A549 (cell line): ENCODE results near the gene AGBL4. TPM values are rescaled to one million over a fixed set of nuclear protein-coding genes. Genes with fewer than 3 reads are reported as not detected.

Source experiments
- ATAC-seq, 2 experiments: fragments of 200-7000 bp in 1 of 2; fragments of >200 bp in 1 of 2; cut with Nextera tagmentation in 1 of 2; cut with Tn5 transposase in 1 of 2; 3 replicates each; pipeline versions ENCODE4 v1.8.0 to v1.9.1; 2018 to 2020; ENCODE audit warnings: mild to moderate bottlenecking in 1 of 2, moderate library complexity in 1 of 2
- CTCF ChIA-PET: fragments of 300-600 bp; sonication (Branson Sonifier 250); formaldehyde crosslinking; extraction: SDS; loops from one replicate; lab custom pipeline; 2021; ENCODE audit warnings: antibody characterized with exemption, inconsistent platforms; lab: Yijun Ruan, JAX
- POLR2A ChIA-PET: fragments of 350-600 bp; formaldehyde crosslinking; extraction: SDS; loops from one replicate; lab custom pipeline; 2021; ENCODE audit warnings: antibody characterized with exemption, inconsistent platforms; lab: Yijun Ruan, JAX
- DNase-seq, 2 experiments: peaks; one replicate each; pipeline versions ENCODE4 v3.0.0 to v3.0.0-alpha.2; 2011 to 2016; ENCODE audit warnings: low read depth in 1 of 2, low spot score in 1 of 2
- FAIRE-seq: peaks from 2 replicates; lab custom pipeline; 2011; peaks lifted over from hg19 to GRCh38; lab: Jason Lieb, UNC
- H3K27ac ChIP-seq, 2 experiments: fragments of >200 bp; sonication (Bioruptor Twin); formaldehyde crosslinking; 3 replicates each; pipeline ENCODE4 v1.5.1; 2016 to 2017
- H3K4me1 ChIP-seq: fragments of >200 bp; sonication (Bioruptor Twin); formaldehyde crosslinking; 3 replicates; pipeline ENCODE4 v1.6.1; 2016
- H3K4me2 ChIP-seq: fragments of >200 bp; sonication (Bioruptor Twin); formaldehyde crosslinking; 3 replicates; pipeline ENCODE4 v1.6.1; 2016
- H3K4me3 ChIP-seq: fragments of >200 bp; sonication (Bioruptor Twin); formaldehyde crosslinking; 3 replicates; pipeline ENCODE4 v1.5.1; 2016
- H3K9me3 ChIP-seq: fragments of >200 bp; sonication (Bioruptor Twin); formaldehyde crosslinking; 3 replicates; pipeline ENCODE4 v1.6.1; 2016
- BHLHE40 ChIP-seq: IDR thresholded peaks from 2 replicates; pipeline ENCODE4 v1.6.1; 2012; ENCODE audit warnings: low read depth, low read length, inconsistent platforms
- CHD4 ChIP-seq: fragments of 200-600 bp; sonication (generic); IDR thresholded peaks from 2 replicates; pipeline ENCODE4 v1.6.1; 2016; ENCODE audit warnings: antibody characterized with exemption, mild to moderate bottlenecking, borderline replicate concordance
- EHF ChIP-seq: fragments of 250-450 bp; sonication (Bioruptor Pico); IDR thresholded peaks from 2 replicates; pipeline ENCODE4 v1.5.0; 2020; ENCODE audit warnings: mild to moderate bottlenecking
- EP300 ChIP-seq, 2 experiments: fragments of >200 bp; sonication (Bioruptor Twin); formaldehyde crosslinking; IDR thresholded peaks; 2 replicates in 1 of 2; 3 replicates in 1 of 2; pipeline ENCODE4 v1.6.1; 2016 to 2017
- FOSL2 ChIP-seq, 2 experiments: fragments of 450-650 bp in 1 of 2; fragments of >200 bp in 1 of 2; sonication (Bioruptor Twin) in 1 of 2; formaldehyde crosslinking; IDR thresholded peaks; 2 replicates each; pipeline versions ENCODE4 v1.5.0 to v1.6.1; 2016 to 2020; ENCODE audit warnings: mild to moderate bottlenecking in 1 of 2, moderate library complexity in 1 of 2
- HOXA7 ChIP-seq: fragments of 250-450 bp; sonication (Bioruptor Pico); IDR thresholded peaks from 2 replicates; pipeline ENCODE4 v1.5.0; 2020; ENCODE audit warnings: mild to moderate bottlenecking, moderate library complexity
- HOXB13 ChIP-seq: fragments of 250-450 bp; sonication (Bioruptor Pico); IDR thresholded peaks from 2 replicates; pipeline ENCODE4 v1.5.0; 2020; ENCODE audit warnings: low read depth, mild to moderate bottlenecking, moderate library complexity
- HOXB5 ChIP-seq: fragments of 250-450 bp; sonication (Bioruptor Pico); IDR thresholded peaks from 2 replicates; pipeline ENCODE4 v1.5.0; 2020; ENCODE audit warnings: mild to moderate bottlenecking, moderate library complexity
- JUN ChIP-seq, 2 experiments: fragments of >200 bp; sonication (Bioruptor Twin); formaldehyde crosslinking; IDR thresholded peaks; 2 replicates in 1 of 2; 3 replicates in 1 of 2; pipeline ENCODE4 v1.6.1; 2016 to 2017
- KDM1A ChIP-seq: fragments of 200-600 bp; sonication (generic); IDR thresholded peaks from 2 replicates; pipeline ENCODE4 v1.6.1; 2016; ENCODE audit warnings: low read depth, mild to moderate bottlenecking
- MAZ ChIP-seq: fragments of 150-350 bp; IDR thresholded peaks from 2 replicates; pipeline ENCODE4 v1.6.1; 2014; ENCODE audit warnings: antibody characterized with exemption, low read depth, low read length, borderline replicate concordance
- NPAS2 ChIP-seq: fragments of 250-450 bp; sonication (Bioruptor Pico); IDR thresholded peaks from 2 replicates; pipeline ENCODE4 v1.8.0; 2022; ENCODE audit warnings: mild to moderate bottlenecking, moderate library complexity, borderline replicate concordance
- POLR2AphosphoS2 ChIP-seq: conservative IDR thresholded peaks from 2 replicates; pipeline ENCODE4 v1.6.1; 2012; ENCODE audit warnings: low read length, improper control_type of control experiment, inconsistent platforms
- RAD21 ChIP-seq, 2 experiments: fragments of >200 bp in 1 of 2; sonication (Bioruptor Twin) in 1 of 2; formaldehyde crosslinking in 1 of 2; IDR thresholded peaks in 1 of 2; conservative IDR thresholded peaks in 1 of 2; 2 replicates in 1 of 2; 3 replicates in 1 of 2; pipeline ENCODE4 v1.6.1; 2012 to 2018; ENCODE audit warnings: inconsistent platforms in 1 of 2
- RARB ChIP-seq: fragments of 250-450 bp; sonication (Bioruptor Pico); IDR thresholded peaks from 2 replicates; pipeline ENCODE4 v1.8.0; 2021; ENCODE audit warnings: mild to moderate bottlenecking, moderate library complexity
- RCOR1 ChIP-seq: fragments of 150-350 bp; IDR thresholded peaks from 2 replicates; pipeline ENCODE4 v1.6.1; 2014; ENCODE audit warnings: antibody characterized with exemption, low read length, low read depth
- SREBF2 ChIP-seq: fragments of 450-650 bp; IDR thresholded peaks from 2 replicates; pipeline ENCODE4 v1.6.1; 2014; ENCODE audit warnings: mild to moderate bottlenecking, moderate library complexity
- ZFP36 ChIP-seq: fragments of 450-650 bp; IDR thresholded peaks from 2 replicates; pipeline ENCODE4 v1.6.1; 2014; ENCODE audit warnings: borderline replicate concordance; ENCODE audit not compliant: partially characterized antibody
- ZNF302 ChIP-seq: fragments of 250-450 bp; sonication (Bioruptor Pico); IDR thresholded peaks from 2 replicates; pipeline ENCODE4 v1.9.0; 2021; ENCODE audit warnings: inconsistent platforms, mild to moderate bottlenecking, moderate library complexity
- WGBS: methylation state at CpG from one replicate; pipeline ENCODE4 v1.1.6; 2017; ENCODE audit errors: missing lambda C conversion rate; 5-methylcytosine and 5-hydroxymethylcytosine counted together
- polyA plus RNA-seq, 4 experiments: library from polyadenylated mRNA; depleted of rRNA in 3 of 4; stranded (reverse); fragments of >200 nt; fragmentation: RNase III in 1 of 4; extraction: RNeasy Plus Mini Kit Qiagen cat#74134 plus additional on column Dnase treatment in 1 of 4; gene quantifications; 2 replicates in 3 of 4; 3 replicates in 1 of 4; pipeline ENCODE4 v1.2.3, GENCODE V29; 2011 to 2017
- TF ChIP-seq, protein P1 (sequence below): fragments of 450-650 bp; IDR thresholded peaks from 2 replicates; pipeline ENCODE4 v1.6.1; 2014; ENCODE audit warnings: antibody characterized with exemption
- TF ChIP-seq, protein P2 (sequence below): fragments of >200 bp; sonication (Bioruptor Twin); formaldehyde crosslinking; IDR thresholded peaks from 2 replicates; pipeline ENCODE4 v1.6.1; 2016
- TF ChIP-seq, protein P3 (sequence below): fragments of >200 bp; sonication (Bioruptor Twin); formaldehyde crosslinking; IDR thresholded peaks from 3 replicates; pipeline ENCODE4 v1.6.1; 2016
- TF ChIP-seq, protein P4 (sequence below): IDR thresholded peaks from 2 replicates; pipeline ENCODE4 v1.6.1; 2012

AGBL4 gene
- polyA plus RNA-seq, 2 of the 4 experiments (the other 2 are of a cell fraction), result not detected

DNA sequence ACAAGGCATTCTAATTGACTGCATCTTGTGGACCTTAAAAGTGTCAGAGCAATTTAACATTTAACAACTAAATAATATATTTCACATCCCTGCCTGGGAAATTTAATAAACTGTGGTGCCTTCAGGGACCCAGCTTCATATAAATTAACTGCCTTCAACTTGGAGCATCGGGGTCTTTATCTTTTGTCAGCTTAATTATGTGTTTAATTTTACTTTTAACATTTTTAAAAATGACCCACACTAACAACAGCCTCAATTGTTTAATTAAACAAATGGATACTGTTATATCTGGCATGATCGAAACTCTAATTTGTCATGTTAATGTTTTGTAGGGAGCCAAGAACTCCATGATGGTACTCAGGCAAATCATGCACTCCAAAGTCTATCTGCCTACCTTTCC lies 857.7 kb downstream of the AGBL4 start:
- CTCF ChIA-PET, result no interaction called here
- 0% methylated on average over 2 of the region's 2 CpGs for WGBS
- POLR2A ChIA-PET, result no interaction called here

DNA sequence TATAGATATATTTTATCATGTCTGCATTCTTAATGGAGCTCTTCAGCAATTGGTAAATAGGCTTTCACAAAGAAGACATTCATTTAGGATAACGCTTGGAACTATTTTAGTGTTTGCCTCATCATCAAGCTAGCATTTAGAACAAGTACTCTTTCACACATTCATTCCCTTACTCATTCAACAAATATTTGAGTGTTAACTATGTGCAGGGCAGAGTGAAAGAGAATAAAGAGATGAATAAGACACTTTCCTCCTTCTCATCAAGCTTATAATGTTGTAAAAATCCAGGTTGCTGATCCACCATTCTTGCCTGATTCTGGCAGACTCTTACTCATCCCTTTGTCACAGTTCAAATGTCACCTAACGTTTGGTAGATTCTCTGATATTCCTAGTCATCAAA lies 860.7 kb downstream of the AGBL4 start:
- H3K4me2 ChIP-seq, result no peak overlapping the region
- WGBS, result 0% methylated on average over 2 of the region's 2 CpGs
- CTCF ChIA-PET, result no interaction called here
- no peak for FAIRE-seq
- TF ChIP-seq HOXB5 (CRISPR knock-in tag), result no peak
- TF ChIP-seq ZNF302 (CRISPR knock-in tag), result no peak
- POLR2A ChIA-PET, result no interaction called here
- H3K4me1 ChIP-seq, result no peaks in the 10 kb centered on the region
- H3K4me3 ChIP-seq, result no peak overlapping the region
- H3K9me3 ChIP-seq, result no peaks in the 10 kb centered on the region
- no peak overlapping the region for H3K27ac ChIP-seq
- DNase-seq, result no peak
- no peak for ATAC-seq

More for the DNA sequence above, 857.7 kb downstream of the AGBL4 start:
- no peak overlapping the region for H3K4me2 ChIP-seq
- no peak for DNase-seq
- no peaks in the 10 kb centered on the region for H3K4me1 ChIP-seq
- no peak overlapping the region for H3K4me3 ChIP-seq
- no peak for ATAC-seq
- TF ChIP-seq RAD21 (conservative IDR thresholded peaks at IDR 0.05 in 1 of 2, IDR thresholded peaks at IDR 0.05 in 1 of 2), result no peak
- no peak for TF ChIP-seq MAZ
- no peak for TF ChIP-seq RCOR1
- TF ChIP-seq KDM1A, result no peak
- TF ChIP-seq JUN (IDR thresholded peaks at IDR 0.05), result no peak
- TF ChIP-seq HOXB13, result no peak
- no peak for TF ChIP-seq SREBF2
- TF ChIP-seq RARB (CRISPR knock-in tag), result no peak
- TF ChIP-seq FOSL2 (IDR thresholded peaks at IDR 0.05), result no peak
- TF ChIP-seq FOSL2 (CRISPR knock-in tag; IDR thresholded peaks at IDR 0.05), result no peak
- TF ChIP-seq HOXB5 (CRISPR knock-in tag), result no peak
- TF ChIP-seq EP300 (IDR thresholded peaks at IDR 0.05), result no peak
- no peak for TF ChIP-seq ZFP36
- TF ChIP-seq BHLHE40, result no peak
- TF ChIP-seq HOXA7, result no peak
- TF ChIP-seq, protein P1, sequence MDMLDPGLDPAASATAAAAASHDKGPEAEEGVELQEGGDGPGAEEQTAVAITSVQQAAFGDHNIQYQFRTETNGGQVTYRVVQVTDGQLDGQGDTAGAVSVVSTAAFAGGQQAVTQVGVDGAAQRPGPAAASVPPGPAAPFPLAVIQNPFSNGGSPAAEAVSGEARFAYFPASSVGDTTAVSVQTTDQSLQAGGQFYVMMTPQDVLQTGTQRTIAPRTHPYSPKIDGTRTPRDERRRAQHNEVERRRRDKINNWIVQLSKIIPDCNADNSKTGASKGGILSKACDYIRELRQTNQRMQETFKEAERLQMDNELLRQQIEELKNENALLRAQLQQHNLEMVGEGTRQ, result no peak
- TF ChIP-seq NPAS2 (CRISPR knock-in tag), result no peak
- TF ChIP-seq, protein P2, sequence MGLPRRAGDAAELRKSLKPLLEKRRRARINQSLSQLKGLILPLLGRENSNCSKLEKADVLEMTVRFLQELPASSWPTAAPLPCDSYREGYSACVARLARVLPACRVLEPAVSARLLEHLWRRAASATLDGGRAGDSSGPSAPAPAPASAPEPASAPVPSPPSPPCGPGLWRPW, result no peak
- TF ChIP-seq, protein P3, sequence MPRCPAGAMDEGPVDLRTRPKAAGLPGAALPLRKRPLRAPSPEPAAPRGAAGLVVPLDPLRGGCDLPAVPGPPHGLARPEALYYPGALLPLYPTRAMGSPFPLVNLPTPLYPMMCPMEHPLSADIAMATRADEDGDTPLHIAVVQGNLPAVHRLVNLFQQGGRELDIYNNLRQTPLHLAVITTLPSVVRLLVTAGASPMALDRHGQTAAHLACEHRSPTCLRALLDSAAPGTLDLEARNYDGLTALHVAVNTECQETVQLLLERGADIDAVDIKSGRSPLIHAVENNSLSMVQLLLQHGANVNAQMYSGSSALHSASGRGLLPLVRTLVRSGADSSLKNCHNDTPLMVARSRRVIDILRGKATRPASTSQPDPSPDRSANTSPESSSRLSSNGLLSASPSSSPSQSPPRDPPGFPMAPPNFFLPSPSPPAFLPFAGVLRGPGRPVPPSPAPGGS, result no peak
- TF ChIP-seq CHD4, result no peak
- TF ChIP-seq, protein P4, sequence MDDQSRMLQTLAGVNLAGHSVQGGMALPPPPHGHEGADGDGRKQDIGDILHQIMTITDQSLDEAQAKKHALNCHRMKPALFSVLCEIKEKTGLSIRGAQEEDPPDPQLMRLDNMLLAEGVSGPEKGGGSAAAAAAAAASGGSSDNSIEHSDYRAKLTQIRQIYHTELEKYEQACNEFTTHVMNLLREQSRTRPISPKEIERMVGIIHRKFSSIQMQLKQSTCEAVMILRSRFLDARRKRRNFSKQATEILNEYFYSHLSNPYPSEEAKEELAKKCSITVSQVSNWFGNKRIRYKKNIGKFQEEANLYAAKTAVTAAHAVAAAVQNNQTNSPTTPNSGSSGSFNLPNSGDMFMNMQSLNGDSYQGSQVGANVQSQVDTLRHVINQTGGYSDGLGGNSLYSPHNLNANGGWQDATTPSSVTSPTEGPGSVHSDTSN, result no peak
- H3K27ac ChIP-seq, result no peak overlapping the region
- FAIRE-seq, result no peak
- no peaks in the 10 kb centered on the region for H3K9me3 ChIP-seq

DNA sequence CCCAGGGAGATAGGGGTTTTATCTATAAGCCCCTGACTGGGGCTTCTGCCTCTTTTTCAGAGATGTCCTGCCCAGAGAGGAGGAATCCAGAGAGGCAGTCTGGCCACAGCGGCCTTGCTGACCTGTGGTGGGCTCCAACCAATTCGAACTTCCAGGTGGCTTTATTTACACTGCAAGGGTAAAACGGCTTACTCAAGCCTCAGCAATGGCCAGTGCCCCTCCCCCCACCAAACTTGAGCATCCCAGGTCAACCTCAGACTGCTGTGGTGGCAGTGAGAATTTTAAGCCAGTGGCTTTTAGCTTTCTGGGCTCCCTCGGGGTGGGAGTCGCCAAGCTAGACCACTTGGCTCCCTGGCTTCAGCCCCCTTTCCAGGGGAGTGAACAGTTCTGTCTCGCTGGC lies 863.1 kb downstream of the AGBL4 start:
- ATAC-seq, result no peak
- no peak for FAIRE-seq
- no peaks in the 10 kb centered on the region for H3K4me1 ChIP-seq
- DNase-seq, result no peak
- H3K4me2 ChIP-seq, result no peak overlapping the region
- H3K9me3 ChIP-seq, result no peaks in the 10 kb centered on the region
- ChIA-PET POLR2A (no interaction called here), CTCF (no interaction called here)
- 25% methylated on average over 3 of the region's 6 CpGs for WGBS
- H3K4me3 ChIP-seq, result no peak overlapping the region
- TF ChIP-seq POLR2AphosphoS2, result no peak
- no peak for TF ChIP-seq EHF (CRISPR knock-in tag)
- H3K27ac ChIP-seq, result no peak overlapping the region
